Measurements from ENCODE around the gene RNU6-9. TPM values are rescaled to one million over a fixed set of nuclear protein-coding genes. Genes with fewer than 3 reads are reported as not detected.
"Not testable (repeated sequence)": the region's sequence is repeated elsewhere in the genome, so short reads cannot be mapped to it uniquely, and the experiment has no call there.

Gene RNU6-9
- total RNA-seq, 1 donor from 2014 or later: not detected

- peak; percentile 54 for DNase-seq
These were observed 31.3 kb upstream of the RNU6-9 start for GRCh38 chr19:861756-862580.

- DNase-seq: peak; percentile 67
These were observed 30.5 kb upstream of the RNU6-9 start for GRCh38 chr19:862581-863314.

GRCh38 chr19:863315-863620 is 30.0 kb upstream of the RNU6-9 start:
- DNase-seq: no peak

GRCh38 chr19:866769-867300 is 26.4 kb upstream of the RNU6-9 start:
- DNase-seq: no peak

GRCh38 chr19:867301-867793 is 25.9 kb upstream of the RNU6-9 start:
- DNase-seq: no peak

- DNase-seq: no peak
These were observed 25.3 kb upstream of the RNU6-9 start for GRCh38 chr19:867855-868457.

- no peak for DNase-seq
These were observed 24.6 kb upstream of the RNU6-9 start for GRCh38 chr19:868458-869244.

- peak; percentile 90 for DNase-seq
These were observed 23.8 kb upstream of the RNU6-9 start for GRCh38 chr19:869245-870177.

- no peak for DNase-seq
These were observed 23.0 kb upstream of the RNU6-9 start for GRCh38 chr19:870314-870713.

- peak; percentile 32 for DNase-seq
These were observed 22.3 kb upstream of the RNU6-9 start for GRCh38 chr19:870963-871401.

GRCh38 chr19:871446-872265 is 21.6 kb upstream of the RNU6-9 start:
- no peak for DNase-seq

- peak; percentile 59 for DNase-seq
These were observed 20.9 kb upstream of the RNU6-9 start for GRCh38 chr19:872266-872951.

GRCh38 chr19:873084-873483 is 20.2 kb upstream of the RNU6-9 start:
- peak; percentile 60 for DNase-seq

- no peak for DNase-seq
These were observed 19.7 kb upstream of the RNU6-9 start for GRCh38 chr19:873561-874041.

- DNase-seq: no peak
These were observed 17.9 kb upstream of the RNU6-9 start for GRCh38 chr19:875265-875879.

- no peak for DNase-seq
These were observed 17.2 kb upstream of the RNU6-9 start for GRCh38 chr19:876089-876488.

GRCh38 chr19:876780-877314 is 16.4 kb upstream of the RNU6-9 start:
- DNase-seq: no peak

GRCh38 chr19:877992-878660 is 15.2 kb upstream of the RNU6-9 start:
- not testable (repeated sequence) for DNase-seq

Measured in dermis blood vessel endothelial cell (primary cell).